GM18868 (cell line): ENCODE data around the gene TALDO1.

Experiments used
- ATAC-seq: cut with Tn5 transposase; IDR thresholded peaks from one replicate; pipeline ENCODE4 v1.9.1; 2021; ENCODE audit warnings: mild to moderate bottlenecking, moderate library complexity; ENCODE audit not compliant: unreplicated experiment

TALDO1 gene

GRCh38 chr11:747158-748006 lies at the start of gene TALDO1:
TALDO1 (plus strand) TSS chr11:747464; CDS start chr11:747482, 18 bp downstream.
- peak; percentile 89 for ATAC-seq

GRCh38 chr11:697811-698311 lies 49.4 kb upstream of the TALDO1 start:
- ATAC-seq = no peak

GRCh38 chr11:698493-699115 lies 48.7 kb upstream of the TALDO1 start:
- ATAC-seq = no peak

GRCh38 chr11:699116-699508 lies 48.2 kb upstream of the TALDO1 start:
- ATAC-seq = no peak

GRCh38 chr11:699753-700152 lies 47.5 kb upstream of the TALDO1 start:
- ATAC-seq = no peak

- no peak for ATAC-seq
These were observed 45.4 kb upstream of the TALDO1 start for GRCh38 chr11:701741-702461.

- no peak for ATAC-seq
These were observed 44.5 kb upstream of the TALDO1 start for GRCh38 chr11:702462-703461.

GRCh38 chr11:703506-703905 lies 43.8 kb upstream of the TALDO1 start:
- ATAC-seq = no peak

- ATAC-seq = no peak
These were observed 43.0 kb upstream of the TALDO1 start for GRCh38 chr11:704228-704674.

GRCh38 chr11:704781-705645 lies 42.3 kb upstream of the TALDO1 start:
- ATAC-seq = no peak

- no peak for ATAC-seq
These were observed 41.4 kb upstream of the TALDO1 start, which contains the start of gene EPS8L2 for GRCh38 chr11:705646-706438. EPS8L2 (plus strand) TSS chr11:706231; CDS start chr11:709408, 3,177 bp downstream.

- ATAC-seq = no peak
These were observed 40.8 kb upstream of the TALDO1 start for GRCh38 chr11:706439-706956.

GRCh38 chr11:706957-707816 lies 40.1 kb upstream of the TALDO1 start:
- ATAC-seq = no peak

- no peak for ATAC-seq
These were observed 39.3 kb upstream of the TALDO1 start for GRCh38 chr11:707817-708420.

GRCh38 chr11:708511-708910 lies 38.8 kb upstream of the TALDO1 start:
- no peak for ATAC-seq

- no peak for ATAC-seq
These were observed 37.9 kb upstream of the TALDO1 start for GRCh38 chr11:709109-709997.
